Caco-2 (cell line): ENCODE data around the gene HAPLN3. TPM values are rescaled to one million over a fixed set of nuclear protein-coding genes. Genes with fewer than 3 reads are reported as not detected.

Experiments
- BruUV-seq: library from RNA; stranded (reverse); fragments of 400-500 nt; replicated peaks from 2 replicates; lab custom pipeline; 2021; lab: Mats Ljungman, UMichigan
- CTCF ChIA-PET: fragments of 300-600 bp; sonication (Branson Sonifier 250); formaldehyde crosslinking; loops from one replicate; lab custom pipeline; 2022; ENCODE audit warnings: antibody characterized with exemption; lab: Charles Lee
- POLR2A ChIA-PET: fragments of 300-600 bp; sonication (Branson Sonifier 250); formaldehyde crosslinking; loops from one replicate; lab custom pipeline; 2022; ENCODE audit warnings: antibody characterized with exemption; lab: Charles Lee
- DNase-seq, 2 experiments: peaks; one replicate each; pipeline versions ENCODE4 v3.0.0 to v3.0.0-alpha.2; 2020 to 2022
- H3K27me3 ChIP-seq: replicated peaks from 2 replicates; pipeline ENCODE4 v1.6.0; 2011; ENCODE audit warnings: low read length; ENCODE audit not compliant: control insufficient read depth, insufficient read depth
- H3K36me3 ChIP-seq: 2 replicates; pipeline ENCODE4 v1.5.1; 2011; ENCODE audit warnings: low read length; ENCODE audit not compliant: control insufficient read depth, insufficient read depth
- H3K4me1 ChIP-seq: fragments of 250-450 bp; sonication (Bioruptor Pico); 2 replicates; pipeline ENCODE4 v1.5.1; 2020; ENCODE audit warnings: mild to moderate bottlenecking
- H3K4me3 ChIP-seq: 2 replicates; pipeline ENCODE4 v1.5.1; 2011; ENCODE audit warnings: low read depth, mild to moderate bottlenecking, control low read depth, low read length
- H3K9me3 ChIP-seq: fragments of 250-450 bp; sonication (Bioruptor Pico); 2 replicates; pipeline ENCODE4 v1.5.1; 2020; ENCODE audit warnings: mild to moderate bottlenecking, moderate library complexity
- H3K27ac Mint-ChIP-seq: one replicate; pipeline ENCODE4 v1.8.0; 2022; ENCODE audit warnings: mixed read lengths; ENCODE audit not compliant: unreplicated experiment
- H3K27me3 Mint-ChIP-seq: one replicate; pipeline ENCODE4 v1.8.0; 2022; ENCODE audit warnings: mixed read lengths; ENCODE audit not compliant: insufficient read depth, unreplicated experiment
- H3K36me3 Mint-ChIP-seq: one replicate; pipeline ENCODE4 v1.8.0; 2022; ENCODE audit warnings: mild to moderate bottlenecking, mixed read lengths; ENCODE audit not compliant: insufficient read depth, unreplicated experiment
- H3K4me1 Mint-ChIP-seq: one replicate; pipeline ENCODE4 v1.8.0; 2022; ENCODE audit warnings: low read depth, mixed read lengths; ENCODE audit not compliant: unreplicated experiment
- H3K4me3 Mint-ChIP-seq: one replicate; pipeline ENCODE4 v1.8.0; 2022; ENCODE audit warnings: mild to moderate bottlenecking, moderate library complexity, mixed read lengths; ENCODE audit not compliant: unreplicated experiment
- H3K9me3 Mint-ChIP-seq: one replicate; pipeline ENCODE4 v1.8.0; 2022; ENCODE audit warnings: mixed read lengths; ENCODE audit not compliant: unreplicated experiment
- CTCF ChIP-seq, 2 experiments: fragments of 200-600 bp in 1 of 2; IDR thresholded peaks; 1 replicate in 1 of 2; 2 replicates in 1 of 2; pipeline versions ENCODE4 v1.5.1 to v1.8.0; 2011 to 2022; ENCODE audit warnings: antibody characterized with exemption in 1 of 2, control low read depth in 1 of 2, inconsistent platforms in 1 of 2, low read depth in 1 of 2, low read length in 1 of 2, mild to moderate bottlenecking in 1 of 2, moderate library complexity in 1 of 2; ENCODE audit not compliant: insufficient read depth in 1 of 2, severe bottlenecking in 1 of 2, unreplicated experiment in 1 of 2
- intact Hi-C: fragments of 100-400 bp; cut with micrococcal nuclease; formaldehyde crosslinking; loops from one replicate; pipeline ENCODE4 v1.10.0; 2022; ENCODE audit not compliant: unreplicated experiment
- total RNA-seq: library from RNA; stranded (reverse); gene quantifications from 2 replicates; pipeline ENCODE4 v1.2.3, GENCODE V29; 2022

HAPLN3 gene
- total RNA-seq, 1 experiment from 2014 or later, result 16.7 TPM

- Histone ChIP-seq H3K27me3 (no peaks in the 10 kb centered on the region), H3K9me3 (no peaks in the 10 kb centered on the region), H3K36me3 (no peaks in the 10 kb centered on the region), H3K4me3 (no peak overlapping the region), H3K4me1 (no peaks in the 10 kb centered on the region)
- no peaks in the 10 kb centered on the region for H3K36me3 Mint-ChIP-seq
- intact Hi-C loops, result no loop called here
- no peak overlapping the region for H3K27ac Mint-ChIP-seq
- ChIA-PET POLR2A (no interaction called here), CTCF (no interaction called here)
- H3K4me3 Mint-ChIP-seq, result no peak overlapping the region
- DNase-seq, result no peak
- no TSS peak for BruUV-seq
- H3K9me3 Mint-ChIP-seq, result no peaks in the 10 kb centered on the region
- no peak for TF ChIP-seq CTCF (IDR thresholded peaks at IDR 0.05; ENCODE audit: insufficient read depth in 1 of 2, low read depth in 1 of 2, low read length in 1 of 2, severe bottlenecking in 1 of 2, unreplicated experiment in 1 of 2)
- H3K27me3 Mint-ChIP-seq, result no peaks in the 10 kb centered on the region
- H3K4me1 Mint-ChIP-seq, result no peaks in the 10 kb centered on the region
Observed at GRCh38 chr15:88860212-88860611, 35.1 kb downstream of the HAPLN3 start.

GRCh38 chr15:88859550-88859949 is 35.8 kb downstream of the HAPLN3 start:
- TF ChIP-seq CTCF (IDR thresholded peaks at IDR 0.05; ENCODE audit: insufficient read depth in 1 of 2, low read depth in 1 of 2, low read length in 1 of 2, severe bottlenecking in 1 of 2, unreplicated experiment in 1 of 2), result no peak
- no peak for DNase-seq
- Histone ChIP-seq H3K9me3 (peaks cover 3% of the 10 kb centered on the region; the same call in 1 of the 2 replicates), H3K36me3 (no peaks in the 10 kb centered on the region), H3K4me3 (no peak overlapping the region), H3K4me1 (no peaks in the 10 kb centered on the region), H3K27me3 (no peaks in the 10 kb centered on the region)
- H3K4me3 Mint-ChIP-seq, result no peak overlapping the region
- no peaks in the 10 kb centered on the region for H3K36me3 Mint-ChIP-seq
- no peak overlapping the region for H3K27ac Mint-ChIP-seq
- no TSS peak for BruUV-seq
- no peaks in the 10 kb centered on the region for H3K4me1 Mint-ChIP-seq
- intact Hi-C loops, result no loop called here
- H3K27me3 Mint-ChIP-seq, result peaks cover 1% of the 10 kb centered on the region
- POLR2A ChIA-PET, result no interaction called here
- H3K9me3 Mint-ChIP-seq, result peaks cover 4% of the 10 kb centered on the region
- CTCF ChIA-PET, result no interaction called here

GRCh38 chr15:88858934-88859333 is 36.4 kb downstream of the HAPLN3 start:
- Mint-ChIP-seq H3K27me3 (peaks cover 3% of the 10 kb centered on the region), H3K4me1 (no peaks in the 10 kb centered on the region), H3K36me3 (no peaks in the 10 kb centered on the region), H3K27ac (no peak overlapping the region), H3K9me3 (peaks cover 10% of the 10 kb centered on the region), H3K4me3 (no peak overlapping the region)
- Histone ChIP-seq H3K36me3 (no peaks in the 10 kb centered on the region), H3K4me3 (no peak overlapping the region), H3K4me1 (no peaks in the 10 kb centered on the region), H3K27me3 (no peaks in the 10 kb centered on the region), H3K9me3 (peaks cover 5% of the 10 kb centered on the region)
- intact Hi-C loops, result no loop called here
- BruUV-seq, result no TSS peak
- TF ChIP-seq CTCF (IDR thresholded peaks at IDR 0.05; ENCODE audit: insufficient read depth in 1 of 2, low read depth in 1 of 2, low read length in 1 of 2, severe bottlenecking in 1 of 2, unreplicated experiment in 1 of 2), result no peak
- CTCF ChIA-PET, result no interaction called here
- DNase-seq, result no peak
- POLR2A ChIA-PET, result no interaction called here
